GM19452 (cell line): Measurements from ENCODE around the gene SYK.

Experiments
- ATAC-seq: cut with Tn5 transposase; IDR thresholded peaks from one replicate; pipeline ENCODE4 v1.9.1; 2021; ENCODE audit not compliant: unreplicated experiment

Gene SYK

GRCh38 chr9:90846770-90847419 is 45.3 kb downstream of the SYK start:
- no peak for ATAC-seq

- ATAC-seq, result no peak
These were observed 46.4 kb downstream of the SYK start for GRCh38 chr9:90847971-90848370.

- ATAC-seq, result no peak
These were observed 47.2 kb downstream of the SYK start for GRCh38 chr9:90848866-90849265.

- no peak for ATAC-seq
These were observed 49.8 kb downstream of the SYK start for GRCh38 chr9:90851444-90851843.

GRCh38 chr9:90853945-90854344 is 52.3 kb downstream of the SYK start:
- ATAC-seq, result no peak

- no peak for ATAC-seq
These were observed 53.1 kb downstream of the SYK start for GRCh38 chr9:90854637-90855175.

GRCh38 chr9:90855208-90855902 is 53.7 kb downstream of the SYK start:
- ATAC-seq, result no peak

- ATAC-seq, result no peak
These were observed 55.5 kb downstream of the SYK start for GRCh38 chr9:90857091-90857490.

GRCh38 chr9:90857855-90858254 is 56.2 kb downstream of the SYK start:
- ATAC-seq, result no peak

GRCh38 chr9:90858457-90858901 is 56.9 kb downstream of the SYK start:
- ATAC-seq, result no peak

- no peak for ATAC-seq
These were observed 58.8 kb downstream of the SYK start for GRCh38 chr9:90860382-90860781.

- no peak for ATAC-seq
These were observed 59.2 kb downstream of the SYK start for GRCh38 chr9:90860826-90861225.

GRCh38 chr9:90861380-90861779 is 59.8 kb downstream of the SYK start:
- no peak for ATAC-seq

- no peak for ATAC-seq
These were observed 60.5 kb downstream of the SYK start for GRCh38 chr9:90861826-90862740.

- no peak for ATAC-seq
These were observed 63.2 kb downstream of the SYK start for GRCh38 chr9:90864779-90865178.

- ATAC-seq, result no peak
These were observed 65.5 kb downstream of the SYK start for GRCh38 chr9:90867101-90867500.

GRCh38 chr9:90868555-90868954 is 66.9 kb downstream of the SYK start:
- no peak for ATAC-seq

GRCh38 chr9:90869361-90869760 is 67.7 kb downstream of the SYK start:
- ATAC-seq, result no peak

GRCh38 chr9:90870621-90871326 is 69.2 kb downstream of the SYK start:
- ATAC-seq, result no peak

- no peak for ATAC-seq
These were observed 69.8 kb downstream of the SYK start for GRCh38 chr9:90871327-90871935.
